ENCODE results near the gene FAM98C.

FAM98C gene

GRCh38 chr19:38449518-38449917, 46.6 kb downstream of the FAM98C start:
- TF ChIP-seq FOXP2 (optimal IDR thresholded peaks at IDR 0.05; ENCODE audit: borderline replicate concordance, extremely low read depth, extremely low read length, insufficient read depth) (no peak), SIN3A (IDR thresholded peaks at IDR 0.05; ENCODE audit: borderline replicate concordance, insufficient read depth, low read length) (no peak), TAF1 (IDR thresholded peaks at IDR 0.05; ENCODE audit: borderline replicate concordance, insufficient read depth, low read length) (no peak), POLR2AphosphoS5 (IDR thresholded peaks at IDR 0.05; ENCODE audit: low read depth, low read length) (no peak), REST (IDR thresholded peaks at IDR 0.05; ENCODE audit: insufficient read depth in 1 of 2, low read depth in 2 of 2, low read length in 2 of 2) (no peak)

- no peak for TF ChIP-seq FOXP2 (optimal IDR thresholded peaks at IDR 0.05; ENCODE audit: borderline replicate concordance, extremely low read depth, extremely low read length, insufficient read depth)
- TF ChIP-seq POLR2AphosphoS5 (IDR thresholded peaks at IDR 0.05; ENCODE audit: low read depth, low read length) = no peak
- no peak for TF ChIP-seq TAF1 (IDR thresholded peaks at IDR 0.05; ENCODE audit: borderline replicate concordance, insufficient read depth, low read length)
- TF ChIP-seq SIN3A (IDR thresholded peaks at IDR 0.05; ENCODE audit: borderline replicate concordance, insufficient read depth, low read length) = no peak
- no peak for TF ChIP-seq REST (IDR thresholded peaks at IDR 0.05; ENCODE audit: insufficient read depth in 1 of 2, low read depth in 2 of 2, low read length in 2 of 2)
Measured at GRCh38 chr19:38451036-38451435, 48.1 kb downstream of the FAM98C start.

- TF ChIP-seq SIN3A (IDR thresholded peaks at IDR 0.05; ENCODE audit: borderline replicate concordance, insufficient read depth, low read length) (no peak), FOXP2 (optimal IDR thresholded peaks at IDR 0.05; ENCODE audit: borderline replicate concordance, extremely low read depth, extremely low read length, insufficient read depth) (no peak), REST (IDR thresholded peaks at IDR 0.05; ENCODE audit: insufficient read depth in 1 of 2, low read depth in 2 of 2, low read length in 2 of 2) (no peak), TAF1 (IDR thresholded peaks at IDR 0.05; ENCODE audit: borderline replicate concordance, insufficient read depth, low read length) (no peak), POLR2AphosphoS5 (IDR thresholded peaks at IDR 0.05; ENCODE audit: low read depth, low read length) (no peak)
Measured at GRCh38 chr19:38451629-38452028, 48.7 kb downstream of the FAM98C start.

- TF ChIP-seq REST (IDR thresholded peaks at IDR 0.05; ENCODE audit: insufficient read depth in 1 of 2, low read depth in 2 of 2, low read length in 2 of 2) = no peak
- TF ChIP-seq TAF1 (IDR thresholded peaks at IDR 0.05; ENCODE audit: borderline replicate concordance, insufficient read depth, low read length) = no peak
- TF ChIP-seq SIN3A (IDR thresholded peaks at IDR 0.05; ENCODE audit: borderline replicate concordance, insufficient read depth, low read length) = no peak
- TF ChIP-seq POLR2AphosphoS5 (IDR thresholded peaks at IDR 0.05; ENCODE audit: low read depth, low read length) = no peak
- TF ChIP-seq FOXP2 (optimal IDR thresholded peaks at IDR 0.05; ENCODE audit: borderline replicate concordance, extremely low read depth, extremely low read length, insufficient read depth) = no peak
Measured at GRCh38 chr19:38452430-38453366, 49.8 kb downstream of the FAM98C start.
